Measurements from ENCODE around the gene SLC6A9. TPM values are rescaled to one million over a fixed set of nuclear protein-coding genes. Genes with fewer than 3 reads are reported as not detected.

SLC6A9 gene
- total and polyA plus RNA-seq, 2 experiments from 2014 or later, result 13.5 to 25.3 TPM

- Histone ChIP-seq H3K79me2 (peaks cover 7% of the 10 kb centered on the region), H3K27ac (peak overlapping the region; percentile 89), H4K20me1 (ENCODE audit: insufficient read depth, poor library complexity, severe bottlenecking) (no peaks in the 10 kb centered on the region), H3K4me1 (ENCODE audit: insufficient read depth) (peaks cover 14% of the 10 kb centered on the region), H3K27me3 (no peaks in the 10 kb centered on the region), H3K9me3 (ENCODE audit: low read depth) (no peaks in the 10 kb centered on the region), H3K4me2 (no peak overlapping the region), H3K4me3 (no peak overlapping the region), H3K9me2 (replicated peaks; ENCODE audit: insufficient read depth) (no peaks in the 10 kb centered on the region), H2AFZ (no peak overlapping the region), H3K36me3 (replicated peaks; ENCODE audit: insufficient read depth, low read depth) (no peaks in the 10 kb centered on the region)
- DNase-seq (ENCODE audit: low spot score), result no peak
- TF ChIP-seq CTCF (IDR thresholded peaks at IDR 0.05; ENCODE audit: poor library complexity) (no peak), EZH2 (IDR thresholded peaks at IDR 0.05; ENCODE audit: borderline replicate concordance) (no peak), EZH2phosphoT487 (IDR thresholded peaks at IDR 0.05; ENCODE audit: low read depth, severe bottlenecking, unreplicated experiment) (no peak)
- WGBS (ENCODE audit: low lambda C conversion rate, missing lambda C conversion rate), result 69% methylated on average over 4 of the region's 4 CpGs
Measured at GRCh38 chr1:43985984-43986595, 45.2 kb downstream of the SLC6A9 start.

- H4K20me1 ChIP-seq (ENCODE audit: insufficient read depth, poor library complexity, severe bottlenecking), result no peaks in the 10 kb centered on the region
- peaks cover 13% of the 10 kb centered on the region for H3K79me2 ChIP-seq
- no peak for DNase-seq (ENCODE audit: low spot score)
- no peak for TF ChIP-seq EZH2 (IDR thresholded peaks at IDR 0.05; ENCODE audit: borderline replicate concordance)
- TF ChIP-seq EZH2phosphoT487 (IDR thresholded peaks at IDR 0.05; ENCODE audit: low read depth, severe bottlenecking, unreplicated experiment), result no peak
- no peak for TF ChIP-seq CTCF (IDR thresholded peaks at IDR 0.05; ENCODE audit: poor library complexity)
- 97% methylated on average over 12 of the region's 16 CpGs for WGBS (ENCODE audit: low lambda C conversion rate, missing lambda C conversion rate)
- H3K27ac ChIP-seq, result no peak overlapping the region
- H3K36me3 ChIP-seq (replicated peaks; ENCODE audit: insufficient read depth, low read depth), result no peaks in the 10 kb centered on the region
- H3K9me2 ChIP-seq (replicated peaks; ENCODE audit: insufficient read depth), result no peaks in the 10 kb centered on the region
- peaks cover 18% of the 10 kb centered on the region for H3K4me1 ChIP-seq (ENCODE audit: insufficient read depth)
- no peak overlapping the region for H3K4me2 ChIP-seq
- H3K9me3 ChIP-seq (ENCODE audit: low read depth), result no peaks in the 10 kb centered on the region
- no peak overlapping the region for H2AFZ ChIP-seq
- H3K4me3 ChIP-seq, result no peak overlapping the region
- no peaks in the 10 kb centered on the region for H3K27me3 ChIP-seq
Measured at GRCh38 chr1:43984855-43985254, 46.4 kb downstream of the SLC6A9 start.

GRCh38 chr1:43983253-43983899 lies 47.9 kb downstream of the SLC6A9 start:
- WGBS (ENCODE audit: low lambda C conversion rate, missing lambda C conversion rate), result 93% methylated on average over 12 of the region's 12 CpGs
- H3K4me2 ChIP-seq, result no peak overlapping the region
- peaks cover 21% of the 10 kb centered on the region for H3K79me2 ChIP-seq
- no peak overlapping the region for H2AFZ ChIP-seq
- no peak for DNase-seq (ENCODE audit: low spot score)
- H3K9me3 ChIP-seq (ENCODE audit: low read depth), result no peaks in the 10 kb centered on the region
- H3K4me1 ChIP-seq (ENCODE audit: insufficient read depth), result peaks cover 23% of the 10 kb centered on the region
- no peak for TF ChIP-seq EZH2 (IDR thresholded peaks at IDR 0.05; ENCODE audit: borderline replicate concordance)
- TF ChIP-seq EZH2phosphoT487 (IDR thresholded peaks at IDR 0.05; ENCODE audit: low read depth, severe bottlenecking, unreplicated experiment), result no peak
- TF ChIP-seq CTCF (IDR thresholded peaks at IDR 0.05; ENCODE audit: poor library complexity), result no peak
- no peaks in the 10 kb centered on the region for H3K9me2 ChIP-seq (replicated peaks; ENCODE audit: insufficient read depth)
- no peak overlapping the region for H3K4me3 ChIP-seq
- H3K36me3 ChIP-seq (replicated peaks; ENCODE audit: insufficient read depth, low read depth), result no peaks in the 10 kb centered on the region
- no peaks in the 10 kb centered on the region for H3K27me3 ChIP-seq
- H4K20me1 ChIP-seq (ENCODE audit: insufficient read depth, poor library complexity, severe bottlenecking), result no peaks in the 10 kb centered on the region
- H3K27ac ChIP-seq, result no peak overlapping the region

All from hepatocyte (in vitro differentiated cells).